Mesenchymal stem cell (in vitro differentiated cells and primary cell): Measurements from ENCODE around the gene COL4A2.

ENCODE experiments used
- DNase-seq: peaks from one replicate; pipeline ENCODE4 v3.0.0-alpha.2; 2013
- H2AFZ ChIP-seq: one replicate; pipeline ENCODE4 v1.6.1; 2013; ENCODE audit warnings: low read depth, mild to moderate bottlenecking, control low read depth, inconsistent platforms, low read length, moderate library complexity
- H2AK5ac ChIP-seq: 2 replicates; pipeline ENCODE4 v1.6.1; 2013; ENCODE audit warnings: low read length, moderate library complexity, mild to moderate bottlenecking, inconsistent platforms; ENCODE audit not compliant: severe bottlenecking
- H2BK120ac ChIP-seq: one replicate; pipeline ENCODE4 v1.6.1; 2013; ENCODE audit warnings: low read depth, mild to moderate bottlenecking, inconsistent platforms, low read length, moderate library complexity
- H2BK12ac ChIP-seq, 2 experiments: one replicate each; pipeline ENCODE4 v1.6.1; 2013; ENCODE audit warnings: inconsistent platforms in 2 of 2, low read length in 2 of 2, mild to moderate bottlenecking in 2 of 2, moderate library complexity in 2 of 2, control low read depth in 1 of 2
- H2BK15ac ChIP-seq: one replicate; pipeline ENCODE4 v1.6.1; 2013; ENCODE audit warnings: mild to moderate bottlenecking, low read depth, inconsistent platforms; ENCODE audit not compliant: poor library complexity, severe bottlenecking
- H2BK5ac ChIP-seq: 2 replicates; pipeline ENCODE4 v1.6.1; 2013; ENCODE audit warnings: low read depth, mild to moderate bottlenecking, low read length, control low read depth, inconsistent platforms; ENCODE audit not compliant: poor library complexity, severe bottlenecking
- H3K14ac ChIP-seq, 2 experiments: one replicate each; pipeline ENCODE4 v1.6.1; 2013; ENCODE audit warnings: inconsistent platforms in 2 of 2, low read length in 2 of 2, control low read depth in 1 of 2, mild to moderate bottlenecking in 1 of 2, moderate library complexity in 1 of 2
- H3K18ac ChIP-seq, 2 experiments: one replicate each; pipeline ENCODE4 v1.6.1; 2013; ENCODE audit warnings: inconsistent platforms in 2 of 2, low read length in 2 of 2, control low read depth in 1 of 2, low read depth in 1 of 2, mild to moderate bottlenecking in 1 of 2
- H3K23ac ChIP-seq, 2 experiments: one replicate each; pipeline ENCODE4 v1.6.1; 2013; ENCODE audit warnings: inconsistent platforms in 2 of 2, low read length in 2 of 2, mild to moderate bottlenecking in 2 of 2, moderate library complexity in 2 of 2, control low read depth in 1 of 2
- H3K27ac ChIP-seq: 2 replicates; pipeline ENCODE4 v1.5.1; 2013; ENCODE audit warnings: mild to moderate bottlenecking, moderate library complexity, low read length, control low read depth, inconsistent platforms; ENCODE audit not compliant: poor library complexity, severe bottlenecking
- H3K27me3 ChIP-seq, 2 experiments: 2 replicates each; pipeline versions ENCODE4 v1.6.1 to v1.7.0; 2013; ENCODE audit warnings: low read length in 2 of 2, mild to moderate bottlenecking in 2 of 2, moderate library complexity in 2 of 2, control low read depth in 1 of 2, inconsistent platforms in 1 of 2; ENCODE audit not compliant: control insufficient read depth in 1 of 2, insufficient read depth in 1 of 2
- H3K36me3 ChIP-seq, 2 experiments: 2 replicates each; pipeline versions ENCODE4 v1.6.1 to v1.7.0; 2013; ENCODE audit warnings: low read length in 2 of 2, control low read depth in 1 of 2, inconsistent platforms in 1 of 2, low read depth in 1 of 2, mild to moderate bottlenecking in 1 of 2; ENCODE audit not compliant: insufficient read depth in 2 of 2, control insufficient read depth in 1 of 2
- H3K4ac ChIP-seq, 2 experiments: one replicate each; pipeline ENCODE4 v1.6.1; 2013; ENCODE audit warnings: inconsistent platforms in 2 of 2, low read length in 2 of 2, mild to moderate bottlenecking in 2 of 2, moderate library complexity in 2 of 2, control low read depth in 1 of 2, low read depth in 1 of 2
- H3K4me1 ChIP-seq: 2 replicates; pipeline ENCODE4 v1.6.1; 2013; ENCODE audit warnings: low read depth, low read length, control low read depth; ENCODE audit not compliant: control insufficient read depth, insufficient read depth
- H3K4me2 ChIP-seq: 2 replicates; pipeline ENCODE4 v1.6.1; 2013; ENCODE audit warnings: low read length, mild to moderate bottlenecking, inconsistent platforms; ENCODE audit not compliant: poor library complexity, severe bottlenecking
- H3K4me3 ChIP-seq, 2 experiments: 2 replicates each; pipeline versions ENCODE4 v1.5.1 to v1.7.0; 2013; ENCODE audit warnings: low read length in 2 of 2, mild to moderate bottlenecking in 2 of 2, control low read depth in 1 of 2, low read depth in 1 of 2; ENCODE audit not compliant: insufficient read depth in 1 of 2
- H3K79me1 ChIP-seq: replicated peaks from 2 replicates; pipeline ENCODE4 v1.6.1; 2013; ENCODE audit warnings: mild to moderate bottlenecking, control low read depth, low read length, inconsistent platforms; ENCODE audit not compliant: poor library complexity, severe bottlenecking
- H3K9ac ChIP-seq: 2 replicates; pipeline ENCODE4 v1.7.0; 2013; ENCODE audit warnings: mild to moderate bottlenecking, low read length, moderate library complexity
- H3K9me3 ChIP-seq: 2 replicates; pipeline ENCODE4 v1.7.0; 2013; ENCODE audit warnings: mild to moderate bottlenecking, low read length; ENCODE audit not compliant: control insufficient read depth
- H4K8ac ChIP-seq: one replicate; pipeline ENCODE4 v1.6.1; 2013; ENCODE audit warnings: inconsistent platforms, mild to moderate bottlenecking, low read length, moderate library complexity
- H4K91ac ChIP-seq: one replicate; pipeline ENCODE4 v1.6.1; 2013; ENCODE audit warnings: mild to moderate bottlenecking, low read length, inconsistent platforms
- WGBS: methylation state at CpG from one replicate; pipeline ENCODE4 v1.1.7; 2013; ENCODE audit warnings: mixed read lengths; 5-methylcytosine and 5-hydroxymethylcytosine counted together

COL4A2 gene

DNA sequence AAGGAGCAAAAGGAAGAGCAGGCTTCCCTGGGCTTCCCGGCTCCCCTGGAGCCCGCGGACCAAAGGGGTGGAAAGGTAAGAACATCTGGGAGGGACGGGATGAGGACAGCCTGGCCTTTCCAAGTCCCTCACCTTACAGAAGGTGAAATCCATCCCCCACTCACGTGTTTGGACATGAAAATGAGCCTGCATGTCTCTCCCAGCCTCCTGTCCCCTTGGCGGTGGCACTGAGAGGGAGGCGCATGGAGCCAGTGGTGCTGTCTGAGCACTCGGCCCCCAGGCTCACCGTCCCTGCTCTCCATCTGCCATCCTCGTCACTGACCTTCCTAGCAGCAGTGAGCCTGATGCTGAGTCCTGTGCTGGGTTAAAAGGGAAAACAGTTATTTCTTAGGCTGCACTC is 150.3 kb downstream of the COL4A2 start:
- Histone ChIP-seq H3K9me3 (no peaks in the 10 kb centered on the region), H2BK12ac (no peak overlapping the region), H4K8ac (no peak overlapping the region), H2AK5ac (no peak overlapping the region), H3K4me3 (no peak overlapping the region), H3K27me3 (no peaks in the 10 kb centered on the region), H2BK15ac (no peak overlapping the region), H3K18ac (no peak overlapping the region), H3K79me1 (peaks cover 9% of the 10 kb centered on the region), H3K4me1 (peaks cover 3% of the 10 kb centered on the region), H4K91ac (no peak overlapping the region), H3K36me3 (peaks cover 25 to 70% of the 10 kb centered on the region in 2 experiments), H3K23ac (no peak overlapping the region), H2BK120ac (no peak overlapping the region), H2AFZ (no peak overlapping the region), H2BK5ac (no peak overlapping the region), H3K14ac (no peak overlapping the region), H3K4ac (no peak overlapping the region), H3K9ac (no peak overlapping the region), H3K4me2 (no peak overlapping the region), H3K27ac (no peak overlapping the region)
- WGBS: 97% methylated on average over 10 of the region's 10 CpGs
- DNase-seq: no peak

- no peak overlapping the region for H3K27ac ChIP-seq
- H3K18ac ChIP-seq: no peak overlapping the region
- H3K9ac ChIP-seq: no peak overlapping the region
- H3K4me1 ChIP-seq: peaks cover 3% of the 10 kb centered on the region
- peaks cover 27 to 75% of the 10 kb centered on the region in 2 experiments for H3K36me3 ChIP-seq
- H2BK15ac ChIP-seq: no peak overlapping the region
- H3K9me3 ChIP-seq: no peaks in the 10 kb centered on the region
- no peak overlapping the region for H2BK5ac ChIP-seq
- H3K79me1 ChIP-seq: peaks cover 11% of the 10 kb centered on the region
- no peak overlapping the region for H2AFZ ChIP-seq
- H3K4me2 ChIP-seq: no peak overlapping the region
- H3K23ac ChIP-seq: no peak overlapping the region
- no peak for DNase-seq
- H3K4me3 ChIP-seq: no peak overlapping the region
- peak overlapping the region in 1 of 2 experiments; percentile 9 for H3K4ac ChIP-seq
- WGBS: 94% methylated on average over 8 of the region's 8 CpGs
- H4K91ac ChIP-seq: no peak overlapping the region
- H2AK5ac ChIP-seq: no peak overlapping the region
- no peak overlapping the region for H2BK12ac ChIP-seq
- H4K8ac ChIP-seq: peak overlapping the region; percentile 33
- no peak overlapping the region for H3K14ac ChIP-seq
- no peak overlapping the region for H2BK120ac ChIP-seq
- no peaks in the 10 kb centered on the region for H3K27me3 ChIP-seq
Observed at GRCh38 chr13:110458017-110458416, 150.9 kb downstream of the COL4A2 start.

GRCh38 chr13:110458594-110459365 is 151.7 kb downstream of the COL4A2 start:
- no peak for DNase-seq
- H3K23ac ChIP-seq: no peak overlapping the region
- no peak overlapping the region for H3K14ac ChIP-seq
- H3K36me3 ChIP-seq: peaks cover 31 to 80% of the 10 kb centered on the region in 2 experiments
- no peak overlapping the region for H3K4ac ChIP-seq
- no peak overlapping the region for H3K27ac ChIP-seq
- no peaks in the 10 kb centered on the region for H3K27me3 ChIP-seq
- H3K4me2 ChIP-seq: no peak overlapping the region
- peaks cover 3% of the 10 kb centered on the region for H3K4me1 ChIP-seq
- H3K18ac ChIP-seq: no peak overlapping the region
- H3K79me1 ChIP-seq: peaks cover 11% of the 10 kb centered on the region
- no peak overlapping the region for H2AFZ ChIP-seq
- H4K91ac ChIP-seq: no peak overlapping the region
- no peak overlapping the region for H2BK12ac ChIP-seq
- 90% methylated on average over 22 of the region's 22 CpGs for WGBS
- H3K4me3 ChIP-seq: no peak overlapping the region
- H3K9me3 ChIP-seq: no peaks in the 10 kb centered on the region
- no peak overlapping the region for H2BK5ac ChIP-seq
- H2AK5ac ChIP-seq: no peak overlapping the region
- no peak overlapping the region for H4K8ac ChIP-seq
- no peak overlapping the region for H3K9ac ChIP-seq
- H2BK15ac ChIP-seq: no peak overlapping the region
- H2BK120ac ChIP-seq: no peak overlapping the region

GRCh38 chr13:110462091-110462490 is 155.0 kb downstream of the COL4A2 start:
- Histone ChIP-seq H2BK120ac (no peak overlapping the region), H4K8ac (no peak overlapping the region), H3K36me3 (peaks cover 43 to 91% of the 10 kb centered on the region in 2 experiments), H2BK5ac (no peak overlapping the region), H2BK15ac (no peak overlapping the region), H3K4me3 (no peak overlapping the region), H3K9ac (no peak overlapping the region), H2AK5ac (no peak overlapping the region), H3K9me3 (no peaks in the 10 kb centered on the region), H4K91ac (no peak overlapping the region), H3K27ac (no peak overlapping the region), H2AFZ (no peak overlapping the region), H3K4ac (no peak overlapping the region), H2BK12ac (no peak overlapping the region), H3K79me1 (peaks cover 14% of the 10 kb centered on the region), H3K4me1 (peaks cover 3% of the 10 kb centered on the region), H3K4me2 (no peak overlapping the region), H3K18ac (no peak overlapping the region), H3K14ac (no peak overlapping the region), H3K27me3 (no peaks in the 10 kb centered on the region), H3K23ac (no peak overlapping the region)
- WGBS: 92% methylated on average over 15 of the region's 15 CpGs
- DNase-seq: no peak
